Effector CD4-positive, alpha-beta T cell (primary cell): ENCODE data around the gene ANKRD39.

Source experiments
- DNase-seq: peaks from one replicate; pipeline ENCODE4 v3.0.0-alpha.2; 2020

The ANKRD39 gene

GRCh38 chr2:96853321-96853720 is 4.5 kb downstream of the ANKRD39 start:
- DNase-seq, result no peak

GRCh38 chr2:96852667-96853066 is 5.1 kb downstream of the ANKRD39 start:
- DNase-seq, result no peak

GRCh38 chr2:96848264-96848663 is 9.6 kb downstream of the ANKRD39 start:
- no peak for DNase-seq

- no peak for DNase-seq
Observed at GRCh38 chr2:96847586-96847985, 10.2 kb downstream of the ANKRD39 start.

- DNase-seq, result no peak
Observed at GRCh38 chr2:96846825-96847224, 11.0 kb downstream of the ANKRD39 start.

- DNase-seq, result no peak
Observed at GRCh38 chr2:96844405-96844808, 13.4 kb downstream of the ANKRD39 start.

GRCh38 chr2:96843538-96844268 is 14.1 kb downstream of the ANKRD39 start, which contains the start of gene ANKRD23:
ANKRD23 (minus strand) TSS chr2:96844021; CDS start chr2:96843992, 29 bp downstream.
- no peak for DNase-seq

GRCh38 chr2:96842600-96842999 is 15.2 kb downstream of the ANKRD39 start:
- DNase-seq, result no peak

- DNase-seq, result no peak
Observed at GRCh38 chr2:96841701-96842495, 15.9 kb downstream of the ANKRD39 start.

GRCh38 chr2:96839875-96840850 is 17.7 kb downstream of the ANKRD39 start:
- DNase-seq, result no peak

- DNase-seq, result peak; percentile 65
Observed at GRCh38 chr2:96839293-96839874, 18.4 kb downstream of the ANKRD39 start.

GRCh38 chr2:96838345-96839292 is 19.2 kb downstream of the ANKRD39 start:
- DNase-seq, result no peak

GRCh38 chr2:96837575-96837974 is 20.2 kb downstream of the ANKRD39 start:
- no peak for DNase-seq

GRCh38 chr2:96835830-96836229 is 22.0 kb downstream of the ANKRD39 start:
- no peak for DNase-seq

- DNase-seq, result no peak
Observed at GRCh38 chr2:96832754-96833507, 24.9 kb downstream of the ANKRD39 start.

- no peak for DNase-seq
Observed at GRCh38 chr2:96832408-96832753, 25.4 kb downstream of the ANKRD39 start.

GRCh38 chr2:96831679-96832078 is 26.1 kb downstream of the ANKRD39 start:
- no peak for DNase-seq

GRCh38 chr2:96830044-96830562 is 27.7 kb downstream of the ANKRD39 start:
- no peak for DNase-seq

GRCh38 chr2:96828874-96829273 is 28.9 kb downstream of the ANKRD39 start:
- DNase-seq, result no peak

GRCh38 chr2:96828436-96828835 is 29.4 kb downstream of the ANKRD39 start:
- DNase-seq, result no peak
